Liver (tissue), 3 donors: ENCODE measurements around the gene CELF2.

ENCODE experiments used
- CTCF ChIP-seq: fragments of 150-350 bp; IDR thresholded peaks from 2 replicates; pipeline ENCODE4 v1.5.1; 2017; ENCODE audit warnings: improper control_type of control experiment, low read depth, low read length; ENCODE audit not compliant: missing input control
- NR2F2 ChIP-seq: IDR thresholded peaks from 2 replicates; pipeline ENCODE4 v1.6.1; 2016; ENCODE audit warnings: antibody characterized with exemption
- donor health status: healthy.
- donor health status: healthy.

GRCh38 chr10:11186374-11186773, 168.7 kb downstream of the CELF2 start:
- TF ChIP-seq NR2F2 (no peak), CTCF (no peak)
